HEK293 (cell line): ENCODE data around the gene GJC2.
A peak's percentile ranks its signal among the peaks of the same experiment; 100 is the strongest.

Experiments used
- ATF2 ChIP-seq: fragments of 450-650 bp; formaldehyde crosslinking; IDR thresholded peaks from 2 replicates; pipeline ENCODE4 v1.5.1; 2016; ENCODE audit warnings: missing biosample characterization, missing genetic modification characterization, low read depth
- INSM2 ChIP-seq: fragments of 450-650 bp; formaldehyde crosslinking; IDR thresholded peaks from 2 replicates; pipeline ENCODE4 v1.5.1; 2016; ENCODE audit warnings: missing biosample characterization, missing genetic modification characterization
- MEIS1 ChIP-seq: sonication (generic); formaldehyde crosslinking; IDR thresholded peaks from 2 replicates; pipeline ENCODE4 v1.8.1; 2022; ENCODE audit warnings: missing genetic modification reagents, mild to moderate bottlenecking, borderline replicate concordance
- PBX3 ChIP-seq: sonication (generic); formaldehyde crosslinking; IDR thresholded peaks from 2 replicates; pipeline ENCODE4 v1.8.1; 2022; ENCODE audit warnings: mild to moderate bottlenecking, moderate library complexity, missing genetic modification reagents
- PRDM10 ChIP-seq: fragments of 450-650 bp; formaldehyde crosslinking; IDR thresholded peaks from 2 replicates; pipeline ENCODE4 v1.5.1; 2016; ENCODE audit warnings: missing biosample characterization, missing genetic modification characterization
- SP3 ChIP-seq: fragments of 450-650 bp; formaldehyde crosslinking; IDR thresholded peaks from 2 replicates; pipeline ENCODE4 v1.5.1; 2016; ENCODE audit warnings: missing biosample characterization, missing genetic modification characterization
- ZBTB20 ChIP-seq: fragments of 450-650 bp; formaldehyde crosslinking; IDR thresholded peaks from 2 replicates; pipeline ENCODE4 v1.5.1; 2016; ENCODE audit warnings: missing biosample characterization, missing genetic modification characterization
- ZBTB8A ChIP-seq: fragments of 450-650 bp; formaldehyde crosslinking; IDR thresholded peaks from 2 replicates; pipeline ENCODE4 v1.5.1; 2016; ENCODE audit warnings: missing biosample characterization, missing genetic modification characterization
- ZNF146 ChIP-seq: fragments of 450-650 bp; formaldehyde crosslinking; IDR thresholded peaks from 2 replicates; pipeline ENCODE4 v1.5.1; 2016; ENCODE audit warnings: missing biosample characterization, missing genetic modification characterization
- ZNF335 ChIP-seq: fragments of 450-650 bp; formaldehyde crosslinking; conservative IDR thresholded peaks from 2 replicates; pipeline ENCODE4 v1.5.1; 2016; ENCODE audit warnings: missing biosample characterization, missing genetic modification characterization
- ZNF350 ChIP-seq: fragments of 450-650 bp; formaldehyde crosslinking; IDR thresholded peaks from 2 replicates; pipeline ENCODE4 v1.5.0; 2017; ENCODE audit warnings: missing biosample characterization, mild to moderate bottlenecking, missing genetic modification characterization
- ZNF391 ChIP-seq: fragments of 450-650 bp; formaldehyde crosslinking; IDR thresholded peaks from 2 replicates; pipeline ENCODE4 v1.5.1; 2016; ENCODE audit warnings: low read depth, missing biosample characterization, missing genetic modification characterization, borderline replicate concordance
- ZNF416 ChIP-seq: fragments of 450-650 bp; formaldehyde crosslinking; IDR thresholded peaks from 2 replicates; pipeline ENCODE4 v1.5.1; 2016; ENCODE audit warnings: missing biosample characterization, missing genetic modification characterization
- ZNF488 ChIP-seq: fragments of 450-650 bp; formaldehyde crosslinking; IDR thresholded peaks from 2 replicates; pipeline ENCODE4 v1.5.1; 2016; ENCODE audit warnings: missing biosample characterization, missing genetic modification characterization
- ZNF518A ChIP-seq: fragments of 450-650 bp; formaldehyde crosslinking; conservative IDR thresholded peaks from 2 replicates; pipeline ENCODE4 v1.5.1; 2016; ENCODE audit warnings: low read depth, missing biosample characterization, missing genetic modification characterization
- ZNF530 ChIP-seq: fragments of 450-650 bp; formaldehyde crosslinking; IDR thresholded peaks from 2 replicates; pipeline ENCODE4 v1.5.1; 2016; ENCODE audit warnings: low read depth, missing biosample characterization, missing genetic modification characterization
- ZNF555 ChIP-seq: fragments of 450-650 bp; formaldehyde crosslinking; conservative IDR thresholded peaks from 2 replicates; pipeline ENCODE4 v1.5.1; 2017; ENCODE audit warnings: missing biosample characterization, mild to moderate bottlenecking, missing genetic modification characterization, inconsistent platforms
- ZNF585B ChIP-seq: fragments of 450-650 bp; formaldehyde crosslinking; IDR thresholded peaks from 2 replicates; pipeline ENCODE4 v1.5.1; 2016; ENCODE audit warnings: missing biosample characterization, missing genetic modification characterization
- ZNF639 ChIP-seq: fragments of 450-650 bp; formaldehyde crosslinking; IDR thresholded peaks from 2 replicates; pipeline ENCODE4 v1.5.1; 2016; ENCODE audit warnings: missing biosample characterization, missing genetic modification characterization
- ZNF658 ChIP-seq: fragments of 450-650 bp; formaldehyde crosslinking; IDR thresholded peaks from 2 replicates; pipeline ENCODE4; 2016; ENCODE audit warnings: missing biosample characterization, missing genetic modification characterization
- ZNF768 ChIP-seq: fragments of 450-650 bp; formaldehyde crosslinking; IDR thresholded peaks from 2 replicates; pipeline ENCODE4 v1.5.1; 2018; ENCODE audit warnings: missing biosample characterization, mild to moderate bottlenecking, missing genetic modification characterization
- ZNF791 ChIP-seq: fragments of 450-650 bp; formaldehyde crosslinking; IDR thresholded peaks from 2 replicates; pipeline ENCODE4 v1.5.1; 2016; ENCODE audit warnings: missing biosample characterization, missing genetic modification characterization
- ZSCAN23 ChIP-seq: fragments of 450-650 bp; formaldehyde crosslinking; IDR thresholded peaks from 2 replicates; pipeline ENCODE4 v1.5.1; 2016; ENCODE audit warnings: missing biosample characterization, missing genetic modification characterization

The GJC2 gene

GRCh38 chr1:228102791-228103620, 46.7 kb upstream of the GJC2 start, which contains the start of gene C1orf35 (continued):
- TF ChIP-seq ZNF518A (tag by site-specific recombination): peak; percentile 24; the same call in 1 of the 2 replicates
- TF ChIP-seq ZNF391 (tag by site-specific recombination): peak; percentile 75; the same call in 1 of the 2 replicates
- TF ChIP-seq ZNF639 (tag by site-specific recombination): 0 out of 2 replicates have a peak, but pooled peaks have one; percentile 32
- no peak for TF ChIP-seq ZNF555 (tag by site-specific recombination)
- no peak for TF ChIP-seq ZNF416
- TF ChIP-seq ZNF768: no peak; the same call in 1 of the 2 replicates
- no peak for TF ChIP-seq ZNF350 (tag by site-specific recombination)
- peak; percentile 84; the same call in 1 of the 2 replicates for TF ChIP-seq ZBTB20 (tag by site-specific recombination)
- TF ChIP-seq ZNF335: peak; percentile 72; the same call in 1 of the 2 replicates
- TF ChIP-seq ZBTB8A (tag by site-specific recombination): peak; percentile 97
- peak; percentile 92 for TF ChIP-seq PBX3 (CRISPR knock-in tag)
- no peak for TF ChIP-seq ZNF488 (tag by site-specific recombination)
- TF ChIP-seq ATF2: peak; percentile 99
- no peak for TF ChIP-seq ZNF791
- TF ChIP-seq INSM2 (tag by site-specific recombination): peak; percentile 76; the same call in 1 of the 2 replicates
- peak; percentile 95 for TF ChIP-seq SP3 (tag by site-specific recombination)
- no peak for TF ChIP-seq ZNF585B (tag by site-specific recombination)
- TF ChIP-seq PRDM10: peak; percentile 26; the same call in 1 of the 2 replicates
- TF ChIP-seq ZNF530 (tag by site-specific recombination): no peak
- TF ChIP-seq ZNF658 (tag by site-specific recombination): no peak
- peak; percentile 17 for TF ChIP-seq ZSCAN23
- TF ChIP-seq ZNF146: peak; percentile 14; the same call in 1 of the 2 replicates
- no peak for TF ChIP-seq MEIS1 (CRISPR knock-in tag)
